ENCODE results near the gene BRAF. TPM values are rescaled to one million over a fixed set of nuclear protein-coding genes. Genes with fewer than 3 reads are reported as not detected.
"Not testable (repeated sequence)": the region's sequence is repeated elsewhere in the genome, so short reads cannot be mapped to it uniquely, and the experiment has no call there.

The BRAF gene
- total and polyA plus RNA-seq, 2 donors (not counting 3 experiments of a cell fraction or from before 2014, with no cell fraction given) = 6.6 to 26.2 TPM

- H3K4me2 ChIP-seq (ENCODE audit: insufficient read depth, low read length) = no peak overlapping the region
- TF ChIP-seq CTCF (IDR thresholded peaks at IDR 0.05; ENCODE audit: extremely low read depth in 1 of 2, insufficient read depth in 1 of 2, low read depth in 1 of 2, low read length in 2 of 2) (no peak), EZH2 (IDR thresholded peaks at IDR 0.05; ENCODE audit: borderline replicate concordance, low read depth, low read length, severe bottlenecking) (no peak), JUN (IDR thresholded peaks at IDR 0.05; ENCODE audit: borderline replicate concordance, insufficient read depth, insufficient read length, low read depth) (no peak), MYC (IDR thresholded peaks at IDR 0.05; ENCODE audit: low read depth, low read length) (no peak), POLR2AphosphoS5 (IDR thresholded peaks at IDR 0.05; ENCODE audit: insufficient read depth, low read depth, low read length) (no peak), FOS (IDR thresholded peaks at IDR 0.05; ENCODE audit: borderline replicate concordance, insufficient read depth, low read length) (no peak), GATA2 (IDR thresholded peaks at IDR 0.05; ENCODE audit: insufficient read depth, insufficient read length, low read depth, low read length) (no peak), POLR2A (IDR thresholded peaks at IDR 0.05; ENCODE audit: low read depth, low read length) (no peak)
- H3K79me2 ChIP-seq (ENCODE audit: control insufficient read depth, insufficient read depth, low read length) = peaks cover 45% of the 10 kb centered on the region
- H3K27ac ChIP-seq (ENCODE audit: insufficient read depth, low read depth, low read length) = no peak overlapping the region
- H3K9ac ChIP-seq (replicated peaks; ENCODE audit: extremely low read depth, insufficient read depth, low read length) = no peak overlapping the region
- H3K4me3 ChIP-seq (replicated peaks in 1 of 3; ENCODE audit: insufficient read depth in 1 of 3, low read depth in 1 of 3, low read length in 3 of 3) = no peak overlapping the region
- CTCF ChIA-PET = interaction anchor here (1.3 kb wide), 1 partner anchor 12 kb away, joined by 3 read pairs; no protein-coding TSS in a partner anchor
- no peaks in the 10 kb centered on the region for H3K9me1 ChIP-seq (replicated peaks; ENCODE audit: control insufficient read depth, extremely low read depth, insufficient read depth, low read length)
- intact Hi-C loops (cut with micrococcal nuclease) = no loop called here
- no peaks in the 10 kb centered on the region for H3K27me3 ChIP-seq (ENCODE audit: control insufficient read depth in 2 of 2, insufficient read depth in 2 of 2, low read length in 2 of 2)
- no peak overlapping the region for H2AFZ ChIP-seq (ENCODE audit: low read depth, low read length)
- no peak for DNase-seq (ENCODE audit: low read depth, low spot score)
- no peaks in the 10 kb centered on the region for H3K36me3 ChIP-seq (ENCODE audit: control insufficient read depth in 2 of 2, extremely low read depth in 1 of 2, insufficient read depth in 2 of 2, low read length in 2 of 2)
- no peak for FAIRE-seq
- dilution Hi-C loops (cut with MboI; ENCODE audit: extremely low pct_ligation_motif_present, low sequenced_read_pairs) = no loop called here
- no peaks in the 10 kb centered on the region for H3K9me3 ChIP-seq (replicated peaks; ENCODE audit: control insufficient read depth, insufficient read depth, low read length)
- H3K4me1 ChIP-seq (ENCODE audit: control insufficient read depth, extremely low read depth, insufficient read depth, low read length) = no peaks in the 10 kb centered on the region
- POLR2A ChIA-PET = no interaction called here
- H4K20me1 ChIP-seq (replicated peaks; ENCODE audit: control insufficient read depth, extremely low read depth, insufficient read depth, low read length) = no peaks in the 10 kb centered on the region
- no TSS peak for BruUV-seq (replicated peaks)
Observed at GRCh38 chr7:140883378-140883777, 41.4 kb downstream of the BRAF start.

GRCh38 chr7:140882834-140883233 lies 41.9 kb downstream of the BRAF start:
- CTCF ChIA-PET; H2AFZ ChIP-seq (ENCODE audit: low read depth, low read length); H4K20me1 ChIP-seq (replicated peaks; ENCODE audit: control insufficient read depth, extremely low read depth, insufficient read depth, low read length); H3K4me2 ChIP-seq (ENCODE audit: insufficient read depth, low read length); H3K27me3 ChIP-seq (ENCODE audit: control insufficient read depth in 2 of 2, insufficient read depth in 2 of 2, low read length in 2 of 2); FAIRE-seq; BruUV-seq (replicated peaks); H3K4me1 ChIP-seq (ENCODE audit: control insufficient read depth, extremely low read depth, insufficient read depth, low read length); H3K9me1 ChIP-seq (replicated peaks; ENCODE audit: control insufficient read depth, extremely low read depth, insufficient read depth, low read length); intact Hi-C loops (cut with micrococcal nuclease); DNase-seq (ENCODE audit: low read depth, low spot score); H3K27ac ChIP-seq (ENCODE audit: insufficient read depth, low read depth, low read length); POLR2A ChIA-PET; dilution Hi-C loops (cut with MboI; ENCODE audit: extremely low pct_ligation_motif_present, low sequenced_read_pairs); H3K9me3 ChIP-seq (replicated peaks; ENCODE audit: control insufficient read depth, insufficient read depth, low read length); H3K4me3 ChIP-seq (replicated peaks in 1 of 3; ENCODE audit: insufficient read depth in 1 of 3, low read depth in 1 of 3, low read length in 3 of 3); H3K9ac ChIP-seq (replicated peaks; ENCODE audit: extremely low read depth, insufficient read depth, low read length); H3K36me3 ChIP-seq (ENCODE audit: control insufficient read depth in 2 of 2, extremely low read depth in 1 of 2, insufficient read depth in 2 of 2, low read length in 2 of 2): not testable (repeated sequence)
- peaks cover 49% of the 10 kb centered on the region for H3K79me2 ChIP-seq (ENCODE audit: control insufficient read depth, insufficient read depth, low read length)

Data from endothelial cell of umbilical vein (primary cell).